ENCODE results near the gene CRYZL1. TPM values are rescaled to one million over a fixed set of nuclear protein-coding genes. Genes with fewer than 3 reads are reported as not detected.
A peak's percentile ranks its signal among the peaks of the same experiment; 100 is the strongest.

The CRYZL1 gene
- total RNA-seq, 1 experiment from 2014 or later, result 35.2 TPM

GRCh38 chr21:33549848-33550771 lies 91.4 kb downstream of the CRYZL1 start:
- no peak overlapping the region for H3K27ac Mint-ChIP-seq (ENCODE audit: low read depth, unreplicated experiment)
- intact Hi-C loops (cut with micrococcal nuclease), result no loop called here
- DNase-seq (ENCODE audit: unreplicated experiment), result no peak
- no TSS peak for BruUV-seq (replicated peaks)
- CTCF ChIA-PET, result no interaction called here
- H3K4me1 Mint-ChIP-seq (ENCODE audit: insufficient read depth, unreplicated experiment), result peaks cover 14% of the 10 kb centered on the region
- TF ChIP-seq CTCF (IDR thresholded peaks at IDR 0.05; ENCODE audit: unreplicated experiment), result no peak
- POLR2A ChIA-PET, result no interaction called here
- no peaks in the 10 kb centered on the region for H3K9me3 Mint-ChIP-seq (ENCODE audit: unreplicated experiment)
- H3K4me3 Mint-ChIP-seq (ENCODE audit: unreplicated experiment), result no peak overlapping the region
- H3K36me3 Mint-ChIP-seq (ENCODE audit: insufficient read depth, unreplicated experiment), result peaks cover 98% of the 10 kb centered on the region
- H3K27me3 Mint-ChIP-seq (ENCODE audit: insufficient read depth, unreplicated experiment), result no peaks in the 10 kb centered on the region

- peak overlapping the region; percentile 81 for H3K4me3 Mint-ChIP-seq (ENCODE audit: unreplicated experiment)
- no peak for DNase-seq (ENCODE audit: unreplicated experiment)
- H3K27ac Mint-ChIP-seq (ENCODE audit: low read depth, unreplicated experiment), result no peak overlapping the region
- CTCF ChIA-PET, result interaction anchor here (0.7 kb wide), 1 partner anchor 33 kb away, joined by 3 read pairs; no protein-coding TSS in a partner anchor
- H3K9me3 Mint-ChIP-seq (ENCODE audit: unreplicated experiment), result no peaks in the 10 kb centered on the region
- H3K27me3 Mint-ChIP-seq (ENCODE audit: insufficient read depth, unreplicated experiment), result no peaks in the 10 kb centered on the region
- intact Hi-C loops (cut with micrococcal nuclease), result no loop called here
- no TSS peak for BruUV-seq (replicated peaks)
- peaks cover 8% of the 10 kb centered on the region for H3K4me1 Mint-ChIP-seq (ENCODE audit: insufficient read depth, unreplicated experiment)
- POLR2A ChIA-PET, result interaction anchor here (0.9 to 9.0 kb wide), 11 partner anchors 9 to 144 kb away, joined by 3 to 89 read pairs (median 4); partner anchors contain the start of genes DONSON and TMEM50B
- TF ChIP-seq CTCF (IDR thresholded peaks at IDR 0.05; ENCODE audit: unreplicated experiment), result no peak
- H3K36me3 Mint-ChIP-seq (ENCODE audit: insufficient read depth, unreplicated experiment), result peaks cover 67% of the 10 kb centered on the region
Measured at GRCh38 chr21:33546086-33546485, 95.5 kb downstream of the CRYZL1 start.

- TF ChIP-seq CTCF (IDR thresholded peaks at IDR 0.05; ENCODE audit: unreplicated experiment), result no peak
- no TSS peak for BruUV-seq (replicated peaks)
- ChIA-PET POLR2A (interaction anchor here (0.6 to 9.0 kb wide), 15 partner anchors 11 to 1301 kb away, joined by 3 to 89 read pairs (median 4); partner anchors contain the start of genes DONSON, IFNAR1 and TMEM50B), CTCF (interaction anchor here (0.6 to 1.5 kb wide), 3 partner anchors 11 to 1136 kb away, joined by 3 read pairs; no protein-coding TSS in a partner anchor)
- no peaks in the 10 kb centered on the region for H3K9me3 Mint-ChIP-seq (ENCODE audit: unreplicated experiment)
- intact Hi-C loops (cut with micrococcal nuclease), result no loop called here
- peaks cover 17% of the 10 kb centered on the region for H3K4me1 Mint-ChIP-seq (ENCODE audit: insufficient read depth, unreplicated experiment)
- no peaks in the 10 kb centered on the region for H3K27me3 Mint-ChIP-seq (ENCODE audit: insufficient read depth, unreplicated experiment)
- H3K4me3 Mint-ChIP-seq (ENCODE audit: unreplicated experiment), result peak overlapping the region; percentile 81
- peak overlapping the region; percentile 39 for H3K27ac Mint-ChIP-seq (ENCODE audit: low read depth, unreplicated experiment)
- peaks cover 53% of the 10 kb centered on the region for H3K36me3 Mint-ChIP-seq (ENCODE audit: insufficient read depth, unreplicated experiment)
- no peak for DNase-seq (ENCODE audit: unreplicated experiment)
Measured at GRCh38 chr21:33544451-33545195, 96.9 kb downstream of the CRYZL1 start.
